ENCODE results near the gene TRIM41.
"Not testable (repeated sequence)": the region's sequence is repeated elsewhere in the genome, so short reads cannot be mapped to it uniquely, and the experiment has no call there.

Gene TRIM41

GRCh38 chr5:181280251-181280762 is 57.2 kb downstream of the TRIM41 start:
- H3K4me3 ChIP-seq (ENCODE audit: low read depth, low read length) = no peak overlapping the region
- TF ChIP-seq, protein P1, sequence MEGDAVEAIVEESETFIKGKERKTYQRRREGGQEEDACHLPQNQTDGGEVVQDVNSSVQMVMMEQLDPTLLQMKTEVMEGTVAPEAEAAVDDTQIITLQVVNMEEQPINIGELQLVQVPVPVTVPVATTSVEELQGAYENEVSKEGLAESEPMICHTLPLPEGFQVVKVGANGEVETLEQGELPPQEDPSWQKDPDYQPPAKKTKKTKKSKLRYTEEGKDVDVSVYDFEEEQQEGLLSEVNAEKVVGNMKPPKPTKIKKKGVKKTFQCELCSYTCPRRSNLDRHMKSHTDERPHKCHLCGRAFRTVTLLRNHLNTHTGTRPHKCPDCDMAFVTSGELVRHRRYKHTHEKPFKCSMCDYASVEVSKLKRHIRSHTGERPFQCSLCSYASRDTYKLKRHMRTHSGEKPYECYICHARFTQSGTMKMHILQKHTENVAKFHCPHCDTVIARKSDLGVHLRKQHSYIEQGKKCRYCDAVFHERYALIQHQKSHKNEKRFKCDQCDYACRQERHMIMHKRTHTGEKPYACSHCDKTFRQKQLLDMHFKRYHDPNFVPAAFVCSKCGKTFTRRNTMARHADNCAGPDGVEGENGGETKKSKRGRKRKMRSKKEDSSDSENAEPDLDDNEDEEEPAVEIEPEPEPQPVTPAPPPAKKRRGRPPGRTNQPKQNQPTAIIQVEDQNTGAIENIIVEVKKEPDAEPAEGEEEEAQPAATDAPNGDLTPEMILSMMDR (IDR thresholded peaks at IDR 0.05; ENCODE audit: insufficient read depth, low read length, missing control alignments) = no peak
- CTCF ChIA-PET = no interaction called here
- no peak for DNase-seq (ENCODE audit: low read depth, low spot score)
- POLR2A ChIA-PET = no interaction called here

- no peak overlapping the region for H3K4me3 ChIP-seq (ENCODE audit: low read depth, low read length)
- ChIA-PET CTCF (no interaction called here), POLR2A (no interaction called here)
- TF ChIP-seq, protein P1 (IDR thresholded peaks at IDR 0.05; ENCODE audit: insufficient read depth, low read length, missing control alignments) = no peak
- DNase-seq (ENCODE audit: low read depth, low spot score) = no peak
These were observed 58.2 kb downstream of the TRIM41 start for GRCh38 chr5:181281077-181281983.

GRCh38 chr5:181281984-181282316 is 58.9 kb downstream of the TRIM41 start:
- ChIA-PET POLR2A (no interaction called here), CTCF (no interaction called here)
- no peak overlapping the region for H3K4me3 ChIP-seq (ENCODE audit: low read depth, low read length)
- TF ChIP-seq, protein P1 (IDR thresholded peaks at IDR 0.05; ENCODE audit: insufficient read depth, low read length, missing control alignments) = no peak
- no peak for DNase-seq (ENCODE audit: low read depth, low spot score)

DNA sequence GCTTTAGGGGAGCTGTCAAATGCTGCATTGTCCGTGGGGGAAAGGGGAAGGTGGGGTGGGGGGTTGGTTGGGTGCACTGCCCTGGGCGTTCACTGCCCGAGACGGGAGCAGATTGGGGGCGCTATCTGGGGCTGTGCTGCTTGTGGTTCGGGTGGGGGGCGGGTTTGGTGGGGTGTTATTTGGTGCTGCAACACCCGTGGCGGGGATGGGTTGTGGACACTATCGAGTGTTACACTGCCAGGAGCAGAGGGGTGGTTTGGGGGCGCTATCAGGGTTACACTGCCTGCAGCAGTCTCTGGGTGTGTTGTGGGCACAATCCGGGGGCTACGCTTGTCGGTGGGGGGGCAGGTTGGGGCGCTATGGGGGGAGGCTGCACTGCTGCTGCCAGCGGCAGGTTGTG is 59.3 kb downstream of the TRIM41 start:
- H3K4me3 ChIP-seq (ENCODE audit: low read depth, low read length); CTCF ChIA-PET; DNase-seq (ENCODE audit: low read depth, low spot score); POLR2A ChIA-PET: not testable (repeated sequence)

DNA sequence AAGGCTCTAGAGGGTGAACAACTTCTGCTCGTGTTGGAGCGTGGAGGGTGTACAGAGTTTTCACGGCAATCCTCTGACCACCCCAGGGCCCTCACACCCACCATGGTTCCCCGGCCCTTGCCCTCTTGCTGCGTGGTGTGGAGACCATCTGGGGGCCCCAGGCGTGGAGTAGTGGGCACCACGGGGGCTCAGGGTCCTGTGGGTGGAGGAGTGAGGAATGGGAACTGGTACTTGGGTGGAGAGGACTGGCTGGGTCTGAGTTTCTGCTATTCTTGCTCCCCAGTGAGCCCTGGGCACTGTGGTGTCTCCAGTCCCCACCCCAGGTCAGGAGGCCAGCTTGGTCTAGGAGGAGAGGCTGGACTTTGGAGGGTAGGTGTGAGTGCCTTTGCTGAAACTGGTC is 59.8 kb downstream of the TRIM41 start:
- ChIA-PET CTCF (no interaction called here), POLR2A (no interaction called here)
- no peak overlapping the region for H3K4me3 ChIP-seq (ENCODE audit: low read depth, low read length)
- DNase-seq (ENCODE audit: low read depth, low spot score) = no peak
- TF ChIP-seq, protein P1 (IDR thresholded peaks at IDR 0.05; ENCODE audit: insufficient read depth, low read length, missing control alignments) = no peak

- TF ChIP-seq, protein P1 (IDR thresholded peaks at IDR 0.05; ENCODE audit: insufficient read depth, low read length, missing control alignments) = no peak
- no peak for DNase-seq (ENCODE audit: low read depth, low spot score)
- H3K4me3 ChIP-seq (ENCODE audit: low read depth, low read length) = no peak overlapping the region
- ChIA-PET CTCF (no interaction called here), POLR2A (no interaction called here)
These were observed 60.3 kb downstream of the TRIM41 start for GRCh38 chr5:181283347-181283746.

GRCh38 chr5:181283841-181284755 is 61.0 kb downstream of the TRIM41 start:
- POLR2A ChIA-PET; CTCF ChIA-PET; H3K4me3 ChIP-seq (ENCODE audit: low read depth, low read length); DNase-seq (ENCODE audit: low read depth, low spot score): not testable (repeated sequence)

All from AG04449 (cell line).